Activated naive CD8-positive, alpha-beta T cell (primary cell): Measurements from ENCODE around the gene ATP5PO.
A peak's percentile ranks its signal among the peaks of the same experiment; 100 is the strongest.

Experiments
- H3K27ac Mint-ChIP-seq: one replicate; pipeline ENCODE4 v1.8.0; 2021; ENCODE audit warnings: mixed read lengths
- H3K27me3 Mint-ChIP-seq: one replicate; pipeline ENCODE4 v1.8.0; 2021; ENCODE audit warnings: mixed read lengths
- H3K36me3 Mint-ChIP-seq: one replicate; pipeline ENCODE4 v1.8.0; 2021; ENCODE audit warnings: mixed read lengths
- H3K4me1 Mint-ChIP-seq: one replicate; pipeline ENCODE4 v1.8.0; 2021; ENCODE audit warnings: low read depth, mixed read lengths
- H3K4me3 Mint-ChIP-seq: one replicate; pipeline ENCODE4 v1.8.0; 2021; ENCODE audit warnings: mild to moderate bottlenecking, mixed read lengths
- H3K9me3 Mint-ChIP-seq: one replicate; pipeline ENCODE4 v1.8.0; 2021; ENCODE audit warnings: low read depth, mixed read lengths

ATP5PO gene, protein sequence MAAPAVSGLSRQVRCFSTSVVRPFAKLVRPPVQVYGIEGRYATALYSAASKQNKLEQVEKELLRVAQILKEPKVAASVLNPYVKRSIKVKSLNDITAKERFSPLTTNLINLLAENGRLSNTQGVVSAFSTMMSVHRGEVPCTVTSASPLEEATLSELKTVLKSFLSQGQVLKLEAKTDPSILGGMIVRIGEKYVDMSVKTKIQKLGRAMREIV

DNA sequence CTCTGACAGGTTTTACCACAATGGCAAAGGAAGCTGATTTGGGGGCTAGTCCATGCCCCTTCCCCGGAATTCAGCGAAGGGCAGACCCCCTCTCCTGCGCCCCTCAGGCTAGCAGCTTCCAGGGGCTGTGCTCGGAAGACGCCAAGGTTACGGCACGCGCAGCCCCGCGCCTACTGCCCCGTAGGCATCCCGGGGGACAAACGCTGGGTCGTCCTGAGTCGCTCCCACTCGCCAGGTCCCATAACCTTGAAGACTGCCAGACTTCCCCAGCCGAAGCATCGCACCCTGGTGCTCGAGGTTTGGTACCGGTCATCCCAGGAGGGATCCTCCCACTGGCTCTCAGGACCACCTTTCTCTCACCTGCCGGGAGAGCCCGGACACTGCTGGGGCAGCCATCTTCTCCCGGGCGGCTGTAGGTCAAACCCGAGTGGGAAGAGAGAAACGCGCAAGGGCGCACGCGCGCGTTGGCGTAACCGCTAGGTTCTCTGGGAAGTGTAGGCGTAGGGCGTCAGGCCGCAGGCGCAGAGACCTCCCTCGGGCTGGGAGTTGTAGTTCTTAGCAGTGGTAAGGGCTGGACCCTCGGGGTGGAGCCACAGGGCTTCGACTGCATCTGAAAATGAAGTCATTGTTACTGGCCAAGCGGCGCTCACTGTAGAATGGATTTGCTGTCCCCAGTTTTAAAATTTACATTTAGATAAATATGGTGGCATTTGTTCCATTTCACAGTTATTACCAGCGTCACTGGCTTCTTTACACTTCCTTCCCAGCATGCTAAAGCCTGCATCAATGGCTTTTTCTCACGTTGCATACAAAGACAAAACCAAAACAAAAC lies at the start of gene ATP5PO:
ATP5PO (minus strand) TSS at position 437 of the 832 bp plus-strand sequence; CDS start at position 396, 41 bp downstream.
- H3K36me3 Mint-ChIP-seq: no peaks in the 10 kb centered on the region
- peaks cover 33% of the 10 kb centered on the region for H3K4me1 Mint-ChIP-seq
- H3K27me3 Mint-ChIP-seq: no peaks in the 10 kb centered on the region

DNA sequence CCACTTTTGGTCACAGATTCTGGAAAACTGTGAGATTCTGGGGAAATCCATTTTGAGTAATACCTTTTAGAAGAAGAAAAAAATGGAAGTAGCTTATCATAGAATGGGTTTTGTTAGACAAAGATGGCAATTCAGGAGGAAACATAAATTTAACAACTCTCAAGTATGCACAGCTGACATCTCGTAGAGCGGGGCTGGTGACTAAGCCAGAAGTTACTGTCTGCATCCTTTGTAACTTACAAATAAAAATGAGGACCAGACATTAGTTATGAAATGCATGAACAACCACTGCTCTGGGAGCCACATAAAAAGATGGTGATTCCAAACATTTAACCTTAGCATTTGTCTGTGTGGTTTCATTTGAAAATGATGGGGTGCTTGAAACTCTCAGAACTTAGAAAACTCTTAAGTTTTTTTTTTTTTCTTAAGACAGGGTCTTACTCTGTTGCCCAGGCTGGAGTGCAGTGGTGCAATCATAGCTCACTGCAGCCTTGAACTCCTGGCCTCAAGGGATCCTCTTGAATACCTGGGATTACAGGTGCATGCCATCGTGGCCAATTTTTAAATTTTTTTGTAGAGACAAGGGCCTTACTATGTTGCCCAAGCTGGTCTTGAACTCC lies 49.2 kb upstream of the ATP5PO start:
- H3K4me1 Mint-ChIP-seq: peaks cover 27% of the 10 kb centered on the region
- H3K27ac Mint-ChIP-seq: peak overlapping the region; percentile 54
- peaks cover 5% of the 10 kb centered on the region for H3K9me3 Mint-ChIP-seq
- no peaks in the 10 kb centered on the region for H3K27me3 Mint-ChIP-seq
- H3K4me3 Mint-ChIP-seq: no peak overlapping the region
- peaks cover 27% of the 10 kb centered on the region for H3K36me3 Mint-ChIP-seq

More for the DNA sequence above, at the start of gene ATP5PO:
- H3K4me3 Mint-ChIP-seq: peak within 1 kb of the TSS; percentile 98
- no peaks in the 10 kb centered on the region for H3K9me3 Mint-ChIP-seq
- H3K27ac Mint-ChIP-seq: peak within 1 kb of the TSS; percentile 99

DNA sequence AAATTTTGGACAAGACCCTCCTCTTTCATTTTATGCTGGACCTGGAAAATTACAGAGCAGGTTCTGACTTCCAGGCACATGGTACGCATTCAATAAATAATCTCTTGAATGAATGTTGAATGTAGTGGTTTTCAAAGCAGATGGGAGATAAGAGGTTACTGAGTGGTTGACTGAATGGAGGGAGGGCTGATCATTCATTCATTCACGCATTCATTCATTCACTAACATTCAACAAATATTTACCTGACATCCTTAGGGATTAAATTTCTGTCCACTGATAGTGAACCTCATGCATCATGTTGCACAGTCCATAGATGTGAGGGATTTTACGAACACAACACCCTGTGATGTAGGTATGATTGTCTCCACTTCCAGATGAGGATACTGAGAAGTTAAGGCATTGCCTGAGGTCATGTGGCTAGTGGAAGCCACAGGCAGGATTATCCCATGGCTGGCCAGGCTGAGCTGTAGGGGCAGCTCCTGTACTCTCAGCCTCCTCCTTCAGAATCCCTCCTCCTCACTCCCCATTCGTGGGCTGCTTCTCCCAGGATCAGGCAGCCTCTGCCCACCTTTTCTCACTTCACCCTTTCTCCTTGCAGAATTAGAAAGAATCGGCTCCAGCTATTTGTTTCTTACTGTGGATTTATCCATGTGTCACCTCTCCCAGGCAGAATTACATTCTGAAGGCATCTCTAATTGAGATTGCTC lies 48.4 kb upstream of the ATP5PO start:
- peaks cover 26% of the 10 kb centered on the region for H3K36me3 Mint-ChIP-seq
- H3K9me3 Mint-ChIP-seq: peaks cover 9% of the 10 kb centered on the region
- H3K27ac Mint-ChIP-seq: peak overlapping the region; percentile 48
- no peak overlapping the region for H3K4me3 Mint-ChIP-seq
- H3K27me3 Mint-ChIP-seq: no peaks in the 10 kb centered on the region
- peaks cover 25% of the 10 kb centered on the region for H3K4me1 Mint-ChIP-seq

DNA sequence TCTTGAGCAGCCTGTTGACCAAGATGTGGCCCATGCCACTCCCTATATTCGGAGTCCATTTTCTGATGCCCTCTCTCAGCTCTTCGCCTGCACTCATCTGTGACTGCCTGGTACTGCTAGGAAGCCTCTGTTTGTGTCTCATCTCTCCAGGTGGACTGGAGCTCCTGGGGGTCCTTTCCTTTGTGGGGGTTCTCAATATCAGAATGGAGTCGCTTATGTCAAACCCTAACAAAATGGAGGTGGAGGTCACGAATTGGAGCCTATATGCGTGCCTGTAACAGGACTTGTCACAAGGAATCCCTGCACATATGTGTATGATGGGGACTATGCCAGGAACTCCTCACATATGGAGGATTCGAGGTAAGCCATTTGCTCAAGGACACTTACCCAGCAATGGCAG lies 46.7 kb upstream of the ATP5PO start:
- Mint-ChIP-seq H3K9me3 (peaks cover 6% of the 10 kb centered on the region), H3K27me3 (no peaks in the 10 kb centered on the region), H3K36me3 (peaks cover 24% of the 10 kb centered on the region), H3K4me3 (no peak overlapping the region), H3K27ac (no peak overlapping the region), H3K4me1 (peaks cover 24% of the 10 kb centered on the region)

DNA sequence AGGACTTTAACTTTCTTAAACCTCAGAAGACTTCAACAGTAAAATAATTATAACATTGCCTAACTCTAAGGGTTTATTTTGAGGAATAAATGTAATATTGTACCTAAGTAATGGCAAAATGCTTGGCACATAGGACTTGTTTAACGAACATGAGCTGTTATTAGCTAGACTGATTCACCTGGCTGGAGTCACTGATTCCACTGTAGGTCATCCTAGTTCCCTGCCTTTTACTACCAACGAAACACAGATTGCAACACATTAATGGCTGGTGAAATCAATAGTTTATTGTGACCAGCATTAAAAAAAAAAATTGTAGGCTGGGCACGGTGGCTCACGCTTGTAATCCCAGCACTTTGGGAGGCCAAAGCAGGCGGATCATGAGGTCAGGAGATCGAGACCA lies 45.5 kb upstream of the ATP5PO start:
- Mint-ChIP-seq H3K36me3 (peaks cover 23% of the 10 kb centered on the region), H3K4me1 (peaks cover 30% of the 10 kb centered on the region), H3K27ac (no peak overlapping the region)

GRCh38 chr21:33959680-33960079 lies 44.1 kb upstream of the ATP5PO start:
- H3K27ac Mint-ChIP-seq: no peak overlapping the region
- H3K9me3 Mint-ChIP-seq: peaks cover 6% of the 10 kb centered on the region
- H3K36me3 Mint-ChIP-seq: peaks cover 23% of the 10 kb centered on the region
- H3K27me3 Mint-ChIP-seq: no peaks in the 10 kb centered on the region
- H3K4me1 Mint-ChIP-seq: peaks cover 41% of the 10 kb centered on the region
- H3K4me3 Mint-ChIP-seq: no peak overlapping the region

More for the DNA sequence above, 45.5 kb upstream of the ATP5PO start:
- Mint-ChIP-seq H3K27me3 (no peaks in the 10 kb centered on the region), H3K9me3 (peaks cover 6% of the 10 kb centered on the region), H3K4me3 (no peak overlapping the region)

GRCh38 chr21:33954395-33954794 lies 38.8 kb upstream of the ATP5PO start:
- H3K4me1 Mint-ChIP-seq: peaks cover 62% of the 10 kb centered on the region
- H3K27ac Mint-ChIP-seq: no peak overlapping the region
- no peaks in the 10 kb centered on the region for H3K27me3 Mint-ChIP-seq
- H3K4me3 Mint-ChIP-seq: no peak overlapping the region
- peaks cover 4% of the 10 kb centered on the region for H3K36me3 Mint-ChIP-seq
- peaks cover under 1% of the 10 kb centered on the region for H3K9me3 Mint-ChIP-seq

DNA sequence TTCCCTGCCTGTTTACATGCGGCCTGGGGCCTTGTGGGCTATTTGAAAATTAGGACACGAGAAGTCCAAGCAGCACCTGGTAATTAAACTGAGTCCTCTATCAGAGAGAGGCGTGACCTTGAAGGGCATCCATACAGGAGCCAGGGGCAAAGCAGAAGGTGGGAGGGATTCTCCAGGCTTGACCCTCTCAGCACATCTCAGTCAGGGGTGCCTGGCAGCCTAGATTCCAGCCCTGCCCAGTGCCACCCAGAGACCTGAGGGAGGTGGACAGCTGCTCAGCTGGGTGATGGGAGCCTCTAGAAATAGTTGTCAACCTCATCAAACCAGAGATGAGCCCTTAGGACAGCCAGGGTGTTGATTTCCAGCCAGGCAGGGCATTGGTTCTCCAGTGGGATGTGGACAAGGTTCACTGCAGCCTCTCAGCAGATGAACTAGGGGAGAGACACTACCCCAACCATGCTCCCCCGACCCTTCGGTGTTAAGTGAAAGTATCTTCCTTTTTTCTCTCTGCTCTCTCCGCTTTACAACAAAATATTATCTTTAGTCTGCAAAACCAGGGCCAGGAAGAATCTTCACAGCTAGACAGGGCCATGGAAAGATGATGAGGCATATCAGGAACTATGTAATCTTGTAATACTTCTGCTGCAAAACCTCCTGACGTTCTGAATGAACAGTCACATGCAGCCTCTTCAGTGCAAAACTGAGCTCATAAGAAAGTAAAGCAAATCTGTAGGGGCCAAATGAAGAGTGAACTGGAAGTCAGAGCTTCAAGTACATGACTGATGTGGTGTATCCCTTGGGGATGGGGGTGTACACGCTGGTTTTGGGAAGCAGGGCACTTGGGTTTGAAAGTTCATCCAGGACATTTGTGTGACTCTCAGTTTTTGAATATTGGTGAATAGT lies 35.9 kb upstream of the ATP5PO start:
- peaks cover 81% of the 10 kb centered on the region for H3K4me1 Mint-ChIP-seq

DNA sequence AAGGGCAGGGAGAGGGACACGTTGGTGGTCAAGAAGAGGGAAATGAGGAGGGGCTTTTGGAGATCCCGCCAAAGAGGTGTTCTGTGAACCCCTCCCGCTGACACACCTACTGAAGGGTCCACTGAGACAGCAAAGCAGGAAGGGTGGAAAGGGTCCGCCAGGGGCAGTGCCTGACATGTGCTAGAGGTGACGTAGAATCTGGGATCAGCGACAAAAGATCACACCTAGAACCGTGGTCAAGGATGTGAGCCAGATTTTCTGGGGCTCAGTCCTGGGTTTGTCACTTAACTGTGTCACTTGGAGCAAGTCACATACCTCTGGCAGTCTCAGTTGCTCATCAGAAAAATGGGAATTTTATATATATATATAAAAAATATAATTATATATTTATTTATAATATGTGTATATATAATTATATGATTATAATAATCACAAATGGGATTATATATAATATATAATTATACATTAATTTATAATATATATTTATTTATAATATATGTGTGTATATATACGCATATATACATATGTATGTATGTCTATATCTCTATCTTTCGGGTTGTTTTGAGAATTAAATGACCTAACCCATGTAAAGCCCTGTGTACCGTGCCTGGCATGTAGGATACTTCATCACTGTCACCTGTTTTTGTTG lies 35.0 kb upstream of the ATP5PO start:
- H3K36me3 Mint-ChIP-seq: peaks cover 3% of the 10 kb centered on the region
- no peaks in the 10 kb centered on the region for H3K9me3 Mint-ChIP-seq
- peaks cover 80% of the 10 kb centered on the region for H3K4me1 Mint-ChIP-seq
- peak overlapping the region; percentile 99 for H3K27ac Mint-ChIP-seq
- peak overlapping the region; percentile 81 for H3K4me3 Mint-ChIP-seq
- no peaks in the 10 kb centered on the region for H3K27me3 Mint-ChIP-seq

More for the DNA sequence above, 35.9 kb upstream of the ATP5PO start:
- Mint-ChIP-seq H3K27me3 (no peaks in the 10 kb centered on the region), H3K9me3 (no peaks in the 10 kb centered on the region), H3K36me3 (peaks cover 3% of the 10 kb centered on the region), H3K4me3 (peak overlapping the region; percentile 77), H3K27ac (peak overlapping the region; percentile 95)

DNA sequence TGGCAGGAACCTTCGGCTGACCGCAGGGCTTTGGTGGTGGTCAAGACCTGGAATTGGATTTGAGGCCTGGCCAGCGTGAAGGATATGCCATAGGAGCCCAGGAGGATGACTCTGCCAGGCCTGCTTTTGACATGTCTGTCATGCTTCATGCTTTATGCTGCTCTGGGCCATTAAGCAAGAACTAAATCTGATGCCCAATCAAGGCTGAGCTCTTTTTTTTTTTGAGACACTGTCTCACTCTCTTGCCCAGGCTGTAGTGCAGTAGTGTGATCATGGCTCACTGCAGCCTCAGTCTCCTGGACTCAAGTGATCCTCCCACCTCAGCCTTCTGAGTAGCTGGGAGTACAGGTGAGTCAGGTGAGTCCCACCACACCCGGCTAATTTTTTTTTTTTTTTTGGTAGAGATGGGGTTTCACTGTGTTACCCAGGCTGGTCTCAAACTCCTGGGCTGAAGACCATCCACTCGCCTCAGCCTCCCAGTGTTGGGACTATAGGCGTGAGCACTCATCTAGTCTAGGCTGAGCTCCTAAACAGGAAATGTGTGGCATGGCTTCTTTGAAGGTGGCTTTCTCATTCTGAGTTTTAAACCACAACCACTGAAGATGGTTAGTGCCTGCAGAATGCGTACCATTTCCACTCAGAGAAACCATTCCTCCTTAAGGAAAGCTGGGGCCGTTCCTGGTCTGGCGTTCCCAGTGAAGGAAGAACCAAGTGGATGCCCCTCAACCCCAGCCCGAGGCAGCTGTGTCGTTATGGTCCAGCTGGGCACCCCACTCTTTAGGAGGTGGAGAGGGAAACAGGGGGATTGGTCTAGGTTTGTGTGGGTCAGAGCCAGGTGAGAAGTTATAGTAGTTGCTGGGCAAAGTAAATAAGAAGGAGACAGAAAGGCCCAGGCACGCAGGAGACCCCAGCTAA lies 34.2 kb upstream of the ATP5PO start:
- Mint-ChIP-seq H3K4me1 (peaks cover 80% of the 10 kb centered on the region), H3K27ac (peak overlapping the region; percentile 99), H3K4me3 (peak overlapping the region; percentile 81), H3K27me3 (no peaks in the 10 kb centered on the region), H3K9me3 (no peaks in the 10 kb centered on the region), H3K36me3 (peaks cover 5% of the 10 kb centered on the region)

DNA sequence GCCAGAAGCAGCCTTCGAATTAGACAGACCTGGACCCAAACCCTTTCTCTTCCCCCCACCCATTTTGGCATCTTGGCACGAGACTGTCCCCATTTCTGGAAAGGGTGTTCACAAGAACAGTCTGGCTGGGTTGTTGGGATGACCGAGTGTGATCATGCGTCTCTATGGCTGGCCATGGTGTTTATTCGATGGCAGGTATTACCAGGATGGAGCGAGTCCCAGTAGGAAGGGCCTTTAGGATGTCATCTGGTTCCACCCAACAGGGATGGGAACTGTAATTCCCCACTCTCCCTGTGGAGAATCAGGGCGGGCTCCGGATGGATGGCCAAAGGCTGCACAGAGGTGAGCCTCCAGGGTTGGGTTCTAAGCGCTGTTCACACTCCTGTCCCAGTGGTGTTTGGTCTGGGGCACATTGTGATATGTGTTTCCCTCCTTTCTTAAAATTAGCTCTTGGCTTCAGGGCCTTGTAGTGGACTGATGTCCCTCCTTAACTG lies 33.4 kb upstream of the ATP5PO start:
- Mint-ChIP-seq H3K27ac (peak overlapping the region; percentile 99), H3K4me1 (peaks cover 81% of the 10 kb centered on the region), H3K27me3 (no peaks in the 10 kb centered on the region), H3K4me3 (peak overlapping the region; percentile 81), H3K9me3 (no peaks in the 10 kb centered on the region), H3K36me3 (peaks cover 8% of the 10 kb centered on the region)

DNA sequence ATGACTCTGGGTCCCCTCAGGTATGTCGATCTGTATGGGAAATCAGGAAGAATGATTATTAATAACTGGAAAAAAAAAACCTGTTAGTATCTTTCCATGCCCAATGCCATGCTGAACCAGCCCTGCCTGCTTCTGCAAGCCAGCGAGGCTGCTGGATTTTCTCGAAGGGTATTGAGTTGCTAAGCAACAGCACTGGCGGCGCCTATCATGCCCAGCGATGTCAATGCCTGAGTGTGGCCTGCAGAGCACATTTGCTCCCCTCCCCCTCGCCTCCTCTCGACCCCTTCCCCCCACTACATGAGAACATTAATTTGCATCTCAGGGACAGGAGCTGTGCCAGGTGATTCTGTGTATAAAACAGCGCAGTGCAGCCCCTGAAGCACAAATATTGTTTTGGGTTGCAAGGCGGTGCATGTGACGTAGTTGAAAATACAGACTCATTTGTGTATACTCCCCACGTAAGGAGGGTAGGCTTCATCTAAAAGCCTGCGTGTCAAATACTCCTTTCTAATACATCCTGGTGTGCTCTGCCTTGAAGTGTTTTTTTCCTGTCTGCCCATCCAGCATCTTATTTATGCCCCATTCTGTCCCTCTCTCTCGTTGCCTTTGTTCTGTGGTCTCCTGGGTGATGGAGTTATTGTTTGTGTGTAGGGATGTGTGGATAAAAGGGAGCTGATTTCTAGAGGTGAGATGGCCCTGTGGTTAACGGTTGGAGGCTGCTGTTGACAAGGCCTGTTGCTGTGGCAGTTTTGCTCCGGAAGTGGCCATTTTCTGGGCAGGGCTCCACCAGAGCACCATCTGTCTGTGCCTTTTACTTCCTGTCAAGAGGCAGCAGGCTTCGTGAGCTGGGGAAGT lies 32.7 kb upstream of the ATP5PO start:
- peak overlapping the region; percentile 99 for H3K27ac Mint-ChIP-seq
- H3K4me3 Mint-ChIP-seq: peak overlapping the region; percentile 81
- peaks cover 8% of the 10 kb centered on the region for H3K36me3 Mint-ChIP-seq
- peaks cover 82% of the 10 kb centered on the region for H3K4me1 Mint-ChIP-seq
- H3K27me3 Mint-ChIP-seq: no peaks in the 10 kb centered on the region
- H3K9me3 Mint-ChIP-seq: no peaks in the 10 kb centered on the region
